ENCODE data around the gene SEMA5A. TPM values are rescaled to one million over a fixed set of nuclear protein-coding genes. Genes with fewer than 3 reads are reported as not detected.

SEMA5A gene
- total RNA-seq, 1 experiment from 2014 or later, result 9.3 TPM

- TF ChIP-seq AR (CRISPR knock-in tag; IDR thresholded peaks at IDR 0.05), result no peak
These were observed 106.2 kb downstream of the SEMA5A start (continued) for GRCh38 chr5:9439531-9440292.

- ChIA-PET CTCF (no interaction called here), POLR2A (no interaction called here)
- TF ChIP-seq ZNF671 (CRISPR knock-in tag; IDR thresholded peaks at IDR 0.05) (no peak), ZNF263 (CRISPR knock-in tag; IDR thresholded peaks at IDR 0.05; ENCODE audit: low read depth) (no peak), TEAD1 (CRISPR knock-in tag; IDR thresholded peaks at IDR 0.05) (no peak), E2F5 (CRISPR knock-in tag; IDR thresholded peaks at IDR 0.05) (no peak)
- TF ChIP-seq, protein P1, sequence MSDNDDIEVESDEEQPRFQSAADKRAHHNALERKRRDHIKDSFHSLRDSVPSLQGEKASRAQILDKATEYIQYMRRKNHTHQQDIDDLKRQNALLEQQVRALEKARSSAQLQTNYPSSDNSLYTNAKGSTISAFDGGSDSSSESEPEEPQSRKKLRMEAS (CRISPR knock-in tag; IDR thresholded peaks at IDR 0.05), result no peak
- TF ChIP-seq, protein P2, sequence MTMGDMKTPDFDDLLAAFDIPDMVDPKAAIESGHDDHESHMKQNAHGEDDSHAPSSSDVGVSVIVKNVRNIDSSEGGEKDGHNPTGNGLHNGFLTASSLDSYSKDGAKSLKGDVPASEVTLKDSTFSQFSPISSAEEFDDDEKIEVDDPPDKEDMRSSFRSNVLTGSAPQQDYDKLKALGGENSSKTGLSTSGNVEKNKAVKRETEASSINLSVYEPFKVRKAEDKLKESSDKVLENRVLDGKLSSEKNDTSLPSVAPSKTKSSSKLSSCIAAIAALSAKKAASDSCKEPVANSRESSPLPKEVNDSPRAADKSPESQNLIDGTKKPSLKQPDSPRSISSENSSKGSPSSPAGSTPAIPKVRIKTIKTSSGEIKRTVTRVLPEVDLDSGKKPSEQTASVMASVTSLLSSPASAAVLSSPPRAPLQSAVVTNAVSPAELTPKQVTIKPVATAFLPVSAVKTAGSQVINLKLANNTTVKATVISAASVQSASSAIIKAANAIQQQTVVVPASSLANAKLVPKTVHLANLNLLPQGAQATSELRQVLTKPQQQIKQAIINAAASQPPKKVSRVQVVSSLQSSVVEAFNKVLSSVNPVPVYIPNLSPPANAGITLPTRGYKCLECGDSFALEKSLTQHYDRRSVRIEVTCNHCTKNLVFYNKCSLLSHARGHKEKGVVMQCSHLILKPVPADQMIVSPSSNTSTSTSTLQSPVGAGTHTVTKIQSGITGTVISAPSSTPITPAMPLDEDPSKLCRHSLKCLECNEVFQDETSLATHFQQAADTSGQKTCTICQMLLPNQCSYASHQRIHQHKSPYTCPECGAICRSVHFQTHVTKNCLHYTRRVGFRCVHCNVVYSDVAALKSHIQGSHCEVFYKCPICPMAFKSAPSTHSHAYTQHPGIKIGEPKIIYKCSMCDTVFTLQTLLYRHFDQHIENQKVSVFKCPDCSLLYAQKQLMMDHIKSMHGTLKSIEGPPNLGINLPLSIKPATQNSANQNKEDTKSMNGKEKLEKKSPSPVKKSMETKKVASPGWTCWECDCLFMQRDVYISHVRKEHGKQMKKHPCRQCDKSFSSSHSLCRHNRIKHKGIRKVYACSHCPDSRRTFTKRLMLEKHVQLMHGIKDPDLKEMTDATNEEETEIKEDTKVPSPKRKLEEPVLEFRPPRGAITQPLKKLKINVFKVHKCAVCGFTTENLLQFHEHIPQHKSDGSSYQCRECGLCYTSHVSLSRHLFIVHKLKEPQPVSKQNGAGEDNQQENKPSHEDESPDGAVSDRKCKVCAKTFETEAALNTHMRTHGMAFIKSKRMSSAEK (CRISPR knock-in tag; IDR thresholded peaks at IDR 0.05; ENCODE audit: borderline replicate concordance), result no peak
- DNase-seq (ENCODE audit: low spot score) (no peak), ATAC-seq (no peak)
- no peaks in the 10 kb centered on the region for H3K27me3 Mint-ChIP-seq (ENCODE audit: low read depth)
- H3K9me3 Mint-ChIP-seq, result peaks cover 23% of the 10 kb centered on the region
- H3K4me3 Mint-ChIP-seq, result no peak overlapping the region
- no peak overlapping the region for H3K27ac Mint-ChIP-seq
- H3K4me1 Mint-ChIP-seq, result 0 out of 2 replicates have a peak, but pooled peaks cover 1% of the 10 kb centered on the region
- peaks cover 15% of the 10 kb centered on the region; the same call in 1 of the 2 replicates for H3K36me3 Mint-ChIP-seq
These were observed 107.1 kb downstream of the SEMA5A start for GRCh38 chr5:9438596-9439354.

DNA sequence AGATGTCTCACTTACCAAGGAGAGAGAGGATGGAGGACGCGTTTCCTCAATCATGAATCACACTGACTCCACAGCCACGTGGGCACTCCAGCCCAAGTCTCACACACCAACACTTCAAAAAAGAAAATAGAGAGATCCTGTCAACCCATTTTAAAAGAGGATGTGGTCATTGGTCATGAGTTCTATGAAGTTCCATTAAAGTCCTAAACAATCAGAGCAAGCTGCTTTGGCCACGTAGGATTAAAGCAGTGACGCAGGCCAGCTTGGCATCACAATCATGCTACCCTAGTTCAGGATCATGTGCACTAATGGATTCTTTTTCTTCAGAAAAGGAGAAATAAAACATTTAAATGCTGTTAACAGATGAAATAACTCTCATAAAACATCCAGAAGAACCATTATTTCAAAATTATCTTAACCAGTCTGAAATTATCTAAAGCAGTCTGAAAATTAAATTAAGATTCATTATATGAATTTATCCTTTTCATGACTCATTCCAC is 108.1 kb downstream of the SEMA5A start:
- H3K4me3 Mint-ChIP-seq, result no peak overlapping the region
- DNase-seq (ENCODE audit: low spot score) (no peak), ATAC-seq (no peak)
- H3K27me3 Mint-ChIP-seq (ENCODE audit: low read depth), result no peaks in the 10 kb centered on the region
- no peak overlapping the region for H3K27ac Mint-ChIP-seq
- POLR2A ChIA-PET, result no interaction called here
- CTCF ChIA-PET, result no interaction called here
- peaks cover 9% of the 10 kb centered on the region; the same call in 1 of the 2 replicates for H3K36me3 Mint-ChIP-seq
- 0 out of 2 replicates have a peak, but pooled peaks cover 2% of the 10 kb centered on the region for H3K4me1 Mint-ChIP-seq
- H3K9me3 Mint-ChIP-seq, result peaks cover 16% of the 10 kb centered on the region
- TF ChIP-seq, protein P3, sequence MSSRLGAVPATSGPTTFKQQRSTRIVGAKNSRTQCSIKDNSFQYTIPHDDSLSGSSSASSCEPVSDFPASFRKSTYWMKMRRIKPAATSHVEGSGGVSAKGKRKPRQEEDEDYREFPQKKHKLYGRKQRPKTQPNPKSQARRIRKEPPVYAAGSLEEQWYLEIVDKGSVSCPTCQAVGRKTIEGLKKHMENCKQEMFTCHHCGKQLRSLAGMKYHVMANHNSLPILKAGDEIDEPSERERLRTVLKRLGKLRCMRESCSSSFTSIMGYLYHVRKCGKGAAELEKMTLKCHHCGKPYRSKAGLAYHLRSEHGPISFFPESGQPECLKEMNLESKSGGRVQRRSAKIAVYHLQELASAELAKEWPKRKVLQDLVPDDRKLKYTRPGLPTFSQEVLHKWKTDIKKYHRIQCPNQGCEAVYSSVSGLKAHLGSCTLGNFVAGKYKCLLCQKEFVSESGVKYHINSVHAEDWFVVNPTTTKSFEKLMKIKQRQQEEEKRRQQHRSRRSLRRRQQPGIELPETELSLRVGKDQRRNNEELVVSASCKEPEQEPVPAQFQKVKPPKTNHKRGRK (CRISPR knock-in tag; IDR thresholded peaks at IDR 0.05; ENCODE audit: borderline replicate concordance), result no peak
- TF ChIP-seq, protein P4, sequence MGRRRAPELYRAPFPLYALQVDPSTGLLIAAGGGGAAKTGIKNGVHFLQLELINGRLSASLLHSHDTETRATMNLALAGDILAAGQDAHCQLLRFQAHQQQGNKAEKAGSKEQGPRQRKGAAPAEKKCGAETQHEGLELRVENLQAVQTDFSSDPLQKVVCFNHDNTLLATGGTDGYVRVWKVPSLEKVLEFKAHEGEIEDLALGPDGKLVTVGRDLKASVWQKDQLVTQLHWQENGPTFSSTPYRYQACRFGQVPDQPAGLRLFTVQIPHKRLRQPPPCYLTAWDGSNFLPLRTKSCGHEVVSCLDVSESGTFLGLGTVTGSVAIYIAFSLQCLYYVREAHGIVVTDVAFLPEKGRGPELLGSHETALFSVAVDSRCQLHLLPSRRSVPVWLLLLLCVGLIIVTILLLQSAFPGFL (CRISPR knock-in tag; IDR thresholded peaks at IDR 0.05; ENCODE audit: borderline replicate concordance), result no peak
- TF ChIP-seq, protein P5, sequence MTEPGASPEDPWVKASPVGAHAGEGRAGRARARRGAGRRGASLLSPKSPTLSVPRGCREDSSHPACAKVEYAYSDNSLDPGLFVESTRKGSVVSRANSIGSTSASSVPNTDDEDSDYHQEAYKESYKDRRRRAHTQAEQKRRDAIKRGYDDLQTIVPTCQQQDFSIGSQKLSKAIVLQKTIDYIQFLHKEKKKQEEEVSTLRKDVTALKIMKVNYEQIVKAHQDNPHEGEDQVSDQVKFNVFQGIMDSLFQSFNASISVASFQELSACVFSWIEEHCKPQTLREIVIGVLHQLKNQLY (CRISPR knock-in tag; IDR thresholded peaks at IDR 0.05), result no peak
- TF ChIP-seq CREM (CRISPR knock-in tag; IDR thresholded peaks at IDR 0.05) (no peak), PRRX2 (CRISPR knock-in tag; IDR thresholded peaks at IDR 0.05) (no peak), ZNF121 (CRISPR knock-in tag; IDR thresholded peaks at IDR 0.05) (no peak), MXD4 (CRISPR knock-in tag; IDR thresholded peaks at IDR 0.05; ENCODE audit: borderline replicate concordance) (no peak), HMGA2 (CRISPR knock-in tag; IDR thresholded peaks at IDR 0.05) (no peak), SOX15 (CRISPR knock-in tag; IDR thresholded peaks at IDR 0.05) (no peak)
- TF ChIP-seq, protein P6, sequence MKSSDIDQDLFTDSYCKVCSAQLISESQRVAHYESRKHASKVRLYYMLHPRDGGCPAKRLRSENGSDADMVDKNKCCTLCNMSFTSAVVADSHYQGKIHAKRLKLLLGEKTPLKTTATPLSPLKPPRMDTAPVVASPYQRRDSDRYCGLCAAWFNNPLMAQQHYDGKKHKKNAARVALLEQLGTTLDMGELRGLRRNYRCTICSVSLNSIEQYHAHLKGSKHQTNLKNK (CRISPR knock-in tag; IDR thresholded peaks at IDR 0.05), result no peak

Data from WTC11 (cell line).